Smooth muscle cell (in vitro differentiated cells): ENCODE data around the gene RPS6KA2. TPM values are rescaled to one million over a fixed set of nuclear protein-coding genes. Genes with fewer than 3 reads are reported as not detected.
"Not testable (repeated sequence)": the region's sequence is repeated elsewhere in the genome, so short reads cannot be mapped to it uniquely, and the experiment has no call there.

ENCODE experiments used
- DNase-seq: peaks from one replicate; lab custom pipeline; 2025; ENCODE audit not compliant: unreplicated experiment; lab: John Stamatoyannopoulos, UW
- H2AFZ ChIP-seq: fragments of 200-600 bp; sonication (generic); 2 replicates; pipeline ENCODE4 v1.6.0; 2016; ENCODE audit warnings: antibody characterized with exemption, low read depth, mild to moderate bottlenecking
- H3F3A ChIP-seq: fragments of 200-600 bp; sonication (generic); 2 replicates; pipeline ENCODE4 v1.6.0; 2017; ENCODE audit warnings: antibody characterized with exemption, low read depth
- H3K27ac ChIP-seq: fragments of 200-600 bp; sonication (generic); 2 replicates; pipeline ENCODE4 v1.5.1; 2016; ENCODE audit warnings: low read depth, mild to moderate bottlenecking
- H3K27me3 ChIP-seq: fragments of 200-600 bp; sonication (generic); 2 replicates; pipeline ENCODE4 v1.6.1; 2016; ENCODE audit warnings: low read depth, mild to moderate bottlenecking
- H3K36me3 ChIP-seq: fragments of 200-600 bp; sonication (generic); 2 replicates; pipeline ENCODE4 v1.5.1; 2016; ENCODE audit warnings: low read depth
- H3K4me1 ChIP-seq: fragments of 200-600 bp; sonication (generic); 2 replicates; pipeline ENCODE4 v1.5.1; 2016; ENCODE audit warnings: low read depth
- H3K4me2 ChIP-seq: fragments of 200-600 bp; sonication (generic); 2 replicates; pipeline ENCODE4 v1.6.0; 2016; ENCODE audit warnings: mild to moderate bottlenecking
- H3K4me3 ChIP-seq: fragments of 200-600 bp; sonication (generic); 2 replicates; pipeline ENCODE4 v1.5.1; 2016; ENCODE audit warnings: mild to moderate bottlenecking
- H3K79me2 ChIP-seq: fragments of 200-600 bp; sonication (generic); 2 replicates; pipeline ENCODE4 v1.6.0; 2016; ENCODE audit warnings: low read depth, mild to moderate bottlenecking
- H3K9ac ChIP-seq: fragments of 200-600 bp; sonication (generic); 2 replicates; pipeline ENCODE4 v1.6.0; 2016; ENCODE audit warnings: low read depth
- H3K9me3 ChIP-seq: fragments of 200-600 bp; sonication (generic); replicated peaks from 2 replicates; pipeline ENCODE4 v1.5.1; 2016; ENCODE audit warnings: low read depth
- H4K20me1 ChIP-seq: fragments of 200-600 bp; sonication (generic); 2 replicates; pipeline ENCODE4 v1.6.0; 2016; ENCODE audit warnings: low read depth
- CTCF ChIP-seq: fragments of 200-600 bp; sonication (generic); IDR thresholded peaks from 2 replicates; pipeline ENCODE4 v1.5.1; 2017; ENCODE audit warnings: borderline replicate concordance, mild to moderate bottlenecking, antibody characterized with exemption; ENCODE audit not compliant: insufficient read depth, poor library complexity, severe bottlenecking
- WGBS: methylation state at CpG from one replicate; pipeline ENCODE4 v1.1.7; 2016; ENCODE audit warnings: low lambda C conversion rate; 5-methylcytosine and 5-hydroxymethylcytosine counted together
- polyA plus RNA-seq: library from polyadenylated mRNA; unstranded; fragments of >200 nt; fragmentation: Nextera tagmentation; extraction: Ambion mirVana; gene quantifications from 2 replicates; pipeline ENCODE4 v1.2.1, GENCODE V29; 2016
- total RNA-seq: library from RNA; depleted of rRNA; stranded (reverse); fragments of >200 nt; gene quantifications from 2 replicates; pipeline ENCODE4 v1.2.3, GENCODE V29; 2014

Gene RPS6KA2
- total and polyA plus RNA-seq, 2 experiments from 2014 or later = 7.8 to 10.4 TPM

- no peak for DNase-seq
- no peak for TF ChIP-seq CTCF
- H3K27me3 ChIP-seq = no peaks in the 10 kb centered on the region
- H3K27ac ChIP-seq = no peak overlapping the region
- H3K9me3 ChIP-seq = no peaks in the 10 kb centered on the region
- no peak overlapping the region for H3K4me3 ChIP-seq
- 92% methylated on average over 12 of the region's 12 CpGs for WGBS
- no peak overlapping the region for H3K9ac ChIP-seq
- no peaks in the 10 kb centered on the region for H3K79me2 ChIP-seq
- no peaks in the 10 kb centered on the region for H3F3A ChIP-seq
- H2AFZ ChIP-seq = no peak overlapping the region
- H3K4me2 ChIP-seq = no peak overlapping the region
- H3K4me1 ChIP-seq = no peaks in the 10 kb centered on the region
- no peaks in the 10 kb centered on the region for H4K20me1 ChIP-seq
- H3K36me3 ChIP-seq = no peaks in the 10 kb centered on the region
Observed at GRCh38 chr6:166532302-166532701, 94.7 kb downstream of the RPS6KA2 start.

DNA sequence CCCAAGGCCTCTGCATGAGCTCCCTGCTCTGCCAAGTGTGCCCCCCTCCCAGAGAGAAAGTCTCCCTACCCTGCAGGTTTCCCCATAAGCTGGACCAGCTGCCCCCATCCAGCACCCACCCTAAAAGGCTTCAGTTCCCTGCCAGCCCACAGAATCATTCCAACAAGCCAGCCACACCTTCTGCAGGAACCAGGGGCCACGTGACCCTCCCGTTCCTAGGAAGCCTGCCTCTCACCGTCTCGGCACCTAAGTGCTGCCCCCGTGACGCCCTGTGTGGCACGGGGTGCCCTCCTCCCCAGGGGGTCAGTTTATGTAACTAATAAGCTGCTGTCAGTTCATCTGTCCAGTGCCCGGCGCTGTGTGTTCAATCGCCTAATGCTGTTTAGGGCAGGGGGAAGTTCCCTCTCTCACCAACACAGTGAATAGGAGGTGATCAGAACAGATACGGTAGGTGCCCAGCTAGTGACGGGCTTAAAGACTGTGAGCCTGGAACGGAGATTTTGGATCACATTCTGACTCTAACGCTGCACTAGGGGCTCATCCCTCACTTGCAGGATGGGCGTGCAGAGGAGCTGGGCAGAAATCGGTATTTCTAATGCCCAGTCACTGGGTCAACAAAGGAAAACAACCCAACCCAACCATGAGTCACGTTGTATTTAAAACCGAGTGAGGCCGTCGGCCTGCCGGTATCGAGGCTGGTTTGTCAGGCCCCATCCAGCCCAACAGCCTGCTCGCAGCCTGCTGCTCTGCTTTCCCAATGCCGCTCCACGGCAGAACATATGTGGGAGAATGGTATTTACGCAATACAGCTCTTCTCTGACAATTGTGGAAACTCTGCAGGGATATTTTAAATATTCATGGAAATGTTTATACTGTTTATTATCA is 96.6 kb downstream of the RPS6KA2 start:
- no peaks in the 10 kb centered on the region for H4K20me1 ChIP-seq
- H3K4me1 ChIP-seq = no peaks in the 10 kb centered on the region
- no peak for TF ChIP-seq CTCF
- no peak for DNase-seq
- H3F3A ChIP-seq = no peaks in the 10 kb centered on the region
- H3K79me2 ChIP-seq = no peaks in the 10 kb centered on the region
- no peak overlapping the region for H3K9ac ChIP-seq
- H3K36me3 ChIP-seq = no peaks in the 10 kb centered on the region
- no peak overlapping the region for H2AFZ ChIP-seq
- H3K27ac ChIP-seq = no peak overlapping the region
- no peak overlapping the region for H3K4me2 ChIP-seq
- H3K4me3 ChIP-seq = no peak overlapping the region
- H3K27me3 ChIP-seq = no peaks in the 10 kb centered on the region
- no peaks in the 10 kb centered on the region for H3K9me3 ChIP-seq
- 96% methylated on average over 26 of the region's 26 CpGs for WGBS

DNA sequence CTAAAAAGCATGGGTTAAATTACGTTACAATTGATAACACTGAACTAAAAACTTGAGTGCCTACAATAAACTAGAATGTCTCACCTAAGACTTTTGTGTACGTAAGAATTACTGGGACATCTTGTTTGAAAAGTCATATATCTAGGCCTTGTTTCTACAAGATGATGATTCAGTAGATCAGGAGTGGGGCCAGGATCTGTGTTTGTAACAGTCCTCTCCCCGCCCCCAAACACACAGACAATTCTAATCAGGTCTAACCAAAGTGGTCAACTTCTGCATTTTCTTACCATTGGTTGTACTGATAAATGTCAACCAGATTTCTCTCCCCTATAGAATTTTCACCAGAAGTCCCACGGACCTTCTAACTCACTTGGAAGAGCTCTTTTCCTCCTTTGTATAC is 97.5 kb downstream of the RPS6KA2 start:
- no peaks in the 10 kb centered on the region for H3K79me2 ChIP-seq
- H3K4me1 ChIP-seq = no peaks in the 10 kb centered on the region
- H3K27me3 ChIP-seq = no peaks in the 10 kb centered on the region
- no peaks in the 10 kb centered on the region for H3F3A ChIP-seq
- no peak overlapping the region for H3K27ac ChIP-seq
- H4K20me1 ChIP-seq = no peaks in the 10 kb centered on the region
- 90% methylated on average over 4 of the region's 4 CpGs for WGBS
- no peak overlapping the region for H3K4me3 ChIP-seq
- H2AFZ ChIP-seq = no peak overlapping the region
- H3K36me3 ChIP-seq = no peaks in the 10 kb centered on the region
- H3K4me2 ChIP-seq = no peak overlapping the region
- DNase-seq = no peak
- no peak for TF ChIP-seq CTCF
- no peaks in the 10 kb centered on the region for H3K9me3 ChIP-seq
- H3K9ac ChIP-seq = no peak overlapping the region

DNA sequence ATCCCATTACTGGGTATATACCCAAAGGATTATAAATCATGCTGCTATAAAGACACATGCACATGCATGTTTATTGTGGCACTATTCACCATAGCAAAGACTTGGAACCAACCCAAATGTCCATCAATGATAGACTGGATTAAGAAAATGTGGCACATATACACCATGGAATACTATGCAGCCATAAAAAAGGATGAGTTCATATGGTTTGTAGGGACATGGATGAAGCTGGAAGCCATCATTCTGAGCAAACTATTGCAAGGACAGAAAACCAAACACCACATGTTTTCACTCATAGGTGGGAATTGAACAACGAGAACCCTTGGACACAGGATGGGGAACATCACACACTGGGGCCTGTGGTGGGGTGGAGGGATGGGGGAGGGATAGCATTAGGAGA is 98.0 kb downstream of the RPS6KA2 start:
- H3K27me3 ChIP-seq, H3F3A ChIP-seq, H3K27ac ChIP-seq, H3K9me3 ChIP-seq, H3K9ac ChIP-seq, H3K79me2 ChIP-seq, H3K4me3 ChIP-seq, H3K36me3 ChIP-seq, DNase-seq, H2AFZ ChIP-seq, H4K20me1 ChIP-seq, H3K4me1 ChIP-seq, H3K4me2 ChIP-seq: not testable (repeated sequence)
- WGBS = 94% methylated on average over 1 of the region's 1 CpG
